ENCODE data around the gene RBBP5.
"Not testable (repeated sequence)": the region's sequence is repeated elsewhere in the genome, so short reads cannot be mapped to it uniquely, and the experiment has no call there.

Gene RBBP5

GRCh38 chr1:205121660-205122488 lies at the start of gene RBBP5:
RBBP5 (minus strand) TSS chr1:205121978; CDS start chr1:205121873, 105 bp downstream.
- peak; percentile 97 for DNase-seq (ENCODE audit: low spot score)

DNA sequence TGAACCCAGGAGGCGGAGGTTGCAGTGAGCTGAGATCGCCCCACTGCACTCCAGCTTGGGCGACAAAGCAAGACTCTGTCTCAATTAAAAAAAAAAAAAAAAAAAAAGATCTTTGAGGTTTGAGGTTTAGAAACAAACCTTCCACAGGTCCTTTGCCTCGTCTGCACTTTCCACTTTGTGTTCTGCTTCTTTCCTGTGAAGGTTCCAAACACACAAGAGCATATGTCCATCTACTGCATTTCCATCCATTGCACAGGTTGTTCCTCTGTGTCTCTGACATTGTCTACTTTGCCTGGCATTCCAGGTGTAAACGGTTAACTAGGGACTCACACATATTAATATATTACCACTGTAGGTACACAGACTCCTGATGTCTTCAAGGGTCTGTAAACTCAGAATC lies 49.6 kb upstream of the RBBP5 start:
- DNase-seq (ENCODE audit: low spot score), result no peak

DNA sequence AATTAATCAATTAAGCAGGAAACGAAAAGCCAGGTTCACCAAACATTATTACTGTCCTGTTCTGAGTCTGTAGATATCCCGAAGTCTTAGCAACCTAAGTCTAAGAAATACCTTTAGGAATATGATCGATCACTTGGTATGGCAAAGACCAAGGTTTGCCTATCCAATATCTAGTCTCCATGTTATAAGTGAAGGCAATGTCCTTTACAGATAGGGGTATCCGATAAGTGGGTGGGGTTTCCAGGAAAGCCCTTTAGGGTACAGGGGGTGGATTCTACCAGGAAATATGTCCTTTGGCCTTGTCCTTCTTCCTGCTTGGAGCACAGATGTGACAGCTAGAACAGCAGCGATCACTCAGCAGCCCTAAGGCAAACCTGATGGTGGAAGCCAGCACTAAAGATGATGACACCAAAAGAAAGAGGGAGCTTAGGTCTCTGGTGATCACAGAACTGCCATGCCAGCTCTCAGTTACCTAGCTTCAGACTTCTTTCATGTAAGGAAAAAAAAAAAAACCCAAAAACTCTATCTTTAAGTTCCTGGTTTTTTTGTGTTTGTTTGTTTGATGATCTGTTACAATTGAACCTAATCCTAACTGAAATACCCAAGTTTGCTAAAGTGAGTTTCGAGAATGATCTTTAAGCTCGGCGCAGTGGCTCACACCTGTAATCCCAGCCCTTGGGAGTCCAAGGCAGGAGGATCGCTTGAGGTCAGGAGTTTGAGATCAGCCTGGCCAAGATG lies 48.9 kb upstream of the RBBP5 start:
- DNase-seq (ENCODE audit: low spot score), result no peak

DNA sequence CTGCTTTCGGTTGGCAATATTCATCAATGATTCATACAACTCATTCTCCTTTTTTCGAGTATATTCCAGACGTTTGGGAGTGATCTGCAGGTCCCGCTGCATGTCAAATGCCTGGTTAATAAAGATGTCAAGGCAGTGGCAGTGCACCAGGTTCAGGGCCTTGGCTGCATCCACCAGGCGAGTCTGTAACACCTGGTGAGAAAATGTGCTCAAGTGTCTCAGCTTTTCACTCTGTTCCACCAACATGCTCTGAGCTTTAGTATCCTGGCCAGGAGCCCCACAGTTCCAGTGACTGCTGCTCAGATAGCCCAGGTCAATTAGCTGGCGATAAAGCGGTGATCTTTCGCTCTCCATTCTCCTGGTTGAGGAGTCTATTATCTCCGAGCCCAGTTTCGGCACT lies 47.5 kb upstream of the RBBP5 start:
- DNase-seq (ENCODE audit: low spot score), result no peak

DNA sequence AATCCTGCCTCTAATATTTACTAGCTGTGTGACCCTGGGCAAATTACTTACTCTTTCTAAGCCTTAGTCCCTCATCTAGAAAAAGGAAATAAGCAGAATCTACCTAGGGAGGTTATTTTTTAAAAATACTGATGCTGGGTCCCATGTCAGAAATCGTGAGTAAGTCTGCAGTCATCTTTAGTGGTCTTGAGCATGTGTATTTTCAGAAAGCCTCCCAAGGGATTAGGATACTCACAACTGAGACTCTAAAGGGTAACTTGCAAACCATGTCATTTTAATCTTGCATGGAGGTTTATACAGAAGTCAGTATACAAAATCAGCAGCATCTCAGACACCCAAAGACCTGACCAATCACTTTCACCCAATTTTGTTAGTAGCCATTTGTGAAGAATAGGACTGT lies 46.5 kb upstream of the RBBP5 start:
- DNase-seq (ENCODE audit: low spot score), result no peak

GRCh38 chr1:205162301-205162700 lies 40.5 kb upstream of the RBBP5 start:
- DNase-seq (ENCODE audit: low spot score), result no peak

DNA sequence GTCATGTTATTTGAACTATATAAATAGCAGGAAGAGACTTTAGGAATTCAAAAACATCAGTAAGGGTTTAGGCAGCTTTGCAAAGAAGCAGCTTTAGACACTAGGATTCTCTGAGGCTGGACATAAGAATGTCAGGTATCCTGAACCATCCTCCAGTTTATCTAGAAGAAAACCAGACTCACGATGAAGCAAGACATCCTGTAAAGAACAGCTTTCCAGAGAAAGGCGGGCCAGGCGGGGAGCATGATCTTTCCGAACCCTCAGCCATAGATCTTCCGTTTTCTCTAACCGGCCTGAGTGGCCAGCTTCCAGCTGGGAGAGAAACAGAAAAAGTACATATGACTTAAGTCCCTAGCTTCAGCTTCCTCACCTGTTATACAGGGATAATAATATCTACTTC lies 39.3 kb upstream of the RBBP5 start:
- no peak for DNase-seq (ENCODE audit: low spot score)

GRCh38 chr1:205158048-205158616 lies 36.4 kb upstream of the RBBP5 start:
- no peak for DNase-seq (ENCODE audit: low spot score)

DNA sequence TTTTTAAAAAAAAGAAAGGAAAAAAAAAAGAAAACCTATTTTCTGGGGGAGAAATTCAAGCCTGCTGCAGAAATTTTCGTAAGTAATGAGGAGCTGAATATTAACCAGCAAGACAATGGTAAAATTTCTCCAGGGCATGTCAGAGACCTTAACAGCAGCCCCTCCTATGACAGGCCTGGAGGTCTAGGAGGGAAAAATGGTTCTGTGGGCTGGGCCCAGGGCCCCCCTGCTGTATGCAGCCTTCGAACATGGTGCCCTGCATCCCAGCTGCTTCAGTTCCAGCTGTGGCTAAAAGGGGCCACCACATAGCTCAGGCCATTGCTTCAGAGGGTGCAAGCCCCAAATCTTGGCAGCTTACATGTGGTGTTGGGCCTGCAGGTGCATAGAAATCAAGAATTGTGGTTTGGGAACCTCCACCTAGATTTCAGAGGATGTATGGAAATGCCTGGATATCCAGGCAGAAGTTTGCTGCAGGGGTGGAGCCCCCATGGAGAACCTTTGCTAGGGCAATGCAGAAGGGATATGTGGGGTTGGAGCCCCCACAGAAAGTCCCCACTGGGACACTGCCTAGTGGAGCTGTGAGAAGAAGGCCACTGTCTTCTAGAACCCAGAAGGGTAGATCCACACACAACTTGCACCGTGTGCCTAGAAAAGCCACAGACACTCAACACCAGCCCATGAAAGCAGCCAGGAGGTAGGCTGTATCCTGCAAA lies 34.0 kb upstream of the RBBP5 start:
- DNase-seq (ENCODE audit: low spot score), result not testable (repeated sequence)

GRCh38 chr1:205152505-205152904 lies 30.7 kb upstream of the RBBP5 start:
- no peak for DNase-seq (ENCODE audit: low spot score)

GRCh38 chr1:205150651-205151428 lies 29.1 kb upstream of the RBBP5 start:
- no peak for DNase-seq (ENCODE audit: low spot score)

- no peak for DNase-seq (ENCODE audit: low spot score)
Observed at GRCh38 chr1:205147191-205147835, 25.5 kb upstream of the RBBP5 start.

GRCh38 chr1:205144751-205145150 lies 23.0 kb upstream of the RBBP5 start:
- no peak for DNase-seq (ENCODE audit: low spot score)

DNA sequence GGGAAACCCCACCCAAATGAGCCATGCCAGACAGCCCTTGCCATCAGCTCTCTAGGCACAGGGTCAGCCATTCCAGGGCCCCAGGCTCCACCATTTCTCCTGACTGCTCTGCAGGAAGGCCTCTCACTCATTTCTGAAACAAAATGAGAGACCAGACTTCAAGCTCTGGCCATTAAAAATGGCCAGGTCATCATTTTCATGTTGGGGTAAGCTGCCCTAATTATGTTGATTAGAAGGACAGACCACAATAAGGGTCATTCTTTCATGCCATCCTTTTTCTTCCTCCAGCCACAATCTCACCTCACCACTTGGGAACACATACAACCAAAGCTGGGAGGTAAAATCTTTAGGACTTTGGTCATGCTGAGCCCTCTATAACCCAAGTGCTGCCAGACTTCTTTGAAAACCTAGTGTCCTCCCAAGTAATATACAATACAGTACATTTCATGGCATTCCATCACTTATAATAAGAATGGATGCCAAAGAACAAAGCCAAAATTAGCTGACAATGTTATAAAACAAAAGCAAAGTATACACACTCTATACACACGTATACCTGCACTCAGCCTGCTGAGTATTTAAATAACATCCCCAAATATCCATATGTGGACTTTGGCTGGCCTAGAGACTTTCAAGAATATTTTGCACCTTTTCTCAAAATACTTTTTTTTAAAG lies 22.4 kb upstream of the RBBP5 start:
- no peak for DNase-seq (ENCODE audit: low spot score)

- DNase-seq (ENCODE audit: low spot score), result no peak
Observed at GRCh38 chr1:205142102-205142469, 20.3 kb upstream of the RBBP5 start.

DNA sequence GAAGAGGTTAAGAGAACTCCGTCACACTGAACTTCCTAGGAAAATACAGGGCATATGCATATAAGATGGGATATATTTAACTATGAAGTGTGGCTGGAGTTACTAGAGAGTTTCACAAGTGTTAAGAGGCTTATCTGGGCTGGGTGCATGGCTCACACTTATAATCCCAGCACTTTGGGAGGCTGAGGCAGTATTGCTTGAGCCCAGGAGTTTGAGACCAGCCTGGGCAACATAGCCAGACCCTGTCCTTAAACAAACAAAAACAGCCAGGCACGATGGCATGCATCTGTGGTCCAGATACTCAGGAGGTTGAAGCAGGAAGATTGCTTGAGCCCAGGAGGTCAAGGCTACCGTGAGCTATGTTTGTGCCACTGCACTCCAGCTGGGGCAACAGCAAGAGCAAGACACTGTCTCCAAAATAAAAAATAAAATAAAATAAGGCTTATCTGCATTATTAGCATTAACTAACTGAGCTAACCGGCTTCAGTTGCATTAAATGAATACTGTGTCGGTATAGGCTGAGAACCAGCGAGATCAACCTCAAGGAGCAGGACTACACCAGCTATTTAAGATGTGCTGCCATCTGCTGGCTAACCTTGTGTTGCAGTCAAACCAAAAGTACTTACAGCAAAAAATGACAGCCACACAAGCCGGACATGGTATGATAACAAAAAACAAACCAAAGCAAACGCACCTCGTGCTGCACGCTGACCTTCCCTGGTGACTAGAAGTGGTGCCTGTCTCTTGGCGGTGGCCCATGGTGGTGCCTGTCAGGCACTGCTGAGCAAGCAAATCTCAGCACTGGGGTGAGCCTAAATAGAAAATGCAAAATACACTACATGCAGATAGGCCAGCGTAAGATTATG lies 19.7 kb upstream of the RBBP5 start:
- DNase-seq (ENCODE audit: low spot score), result peak; percentile 86

DNA sequence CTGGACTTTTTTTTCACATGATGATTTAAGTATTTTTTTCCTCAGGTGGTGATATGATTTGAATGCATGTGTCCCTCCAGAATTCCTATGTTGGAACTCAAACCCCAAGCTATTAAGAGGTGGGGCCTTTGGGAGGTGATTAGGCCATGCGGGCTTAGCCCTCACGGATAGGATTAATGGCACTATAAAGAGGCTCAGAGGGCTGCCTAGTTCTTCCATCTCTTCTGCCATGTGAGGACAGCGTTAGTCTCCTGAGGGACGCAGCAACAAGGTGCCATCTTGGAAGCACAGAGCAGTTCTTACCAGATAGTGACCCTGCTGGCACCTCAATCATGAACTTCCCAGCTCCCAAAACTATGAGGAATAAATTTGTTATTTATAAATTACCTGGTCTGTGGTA lies 18.3 kb upstream of the RBBP5 start:
- no peak for DNase-seq (ENCODE audit: low spot score)

GRCh38 chr1:205137901-205138300 lies 16.1 kb upstream of the RBBP5 start:
- no peak for DNase-seq (ENCODE audit: low spot score)

DNA sequence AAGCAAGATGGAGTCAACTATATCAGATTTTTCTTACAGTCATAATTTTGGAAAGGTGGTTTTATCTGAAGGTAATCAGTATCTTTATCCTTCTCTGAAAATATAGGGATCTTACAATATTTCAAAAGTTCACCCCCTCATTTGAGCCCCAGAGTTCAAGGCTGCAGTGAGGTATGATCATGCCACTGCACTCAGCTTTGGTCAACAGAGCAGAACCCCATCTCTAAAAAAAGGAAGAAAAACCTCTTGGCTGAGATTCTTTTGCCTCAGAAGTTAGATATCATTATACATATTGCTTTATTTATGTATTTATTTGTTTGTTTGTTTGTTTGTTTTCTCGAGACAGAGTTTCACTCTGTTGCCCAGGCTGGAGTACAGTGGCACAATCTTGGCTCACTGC lies 11.5 kb upstream of the RBBP5 start:
- DNase-seq (ENCODE audit: low spot score), result no peak
